ENCODE measurements around the gene ALOXE3. TPM values are rescaled to one million over a fixed set of nuclear protein-coding genes. Genes with fewer than 3 reads are reported as not detected.

The ALOXE3 gene
- total RNA-seq, 4 donors from 2014 or later = not detected

DNA sequence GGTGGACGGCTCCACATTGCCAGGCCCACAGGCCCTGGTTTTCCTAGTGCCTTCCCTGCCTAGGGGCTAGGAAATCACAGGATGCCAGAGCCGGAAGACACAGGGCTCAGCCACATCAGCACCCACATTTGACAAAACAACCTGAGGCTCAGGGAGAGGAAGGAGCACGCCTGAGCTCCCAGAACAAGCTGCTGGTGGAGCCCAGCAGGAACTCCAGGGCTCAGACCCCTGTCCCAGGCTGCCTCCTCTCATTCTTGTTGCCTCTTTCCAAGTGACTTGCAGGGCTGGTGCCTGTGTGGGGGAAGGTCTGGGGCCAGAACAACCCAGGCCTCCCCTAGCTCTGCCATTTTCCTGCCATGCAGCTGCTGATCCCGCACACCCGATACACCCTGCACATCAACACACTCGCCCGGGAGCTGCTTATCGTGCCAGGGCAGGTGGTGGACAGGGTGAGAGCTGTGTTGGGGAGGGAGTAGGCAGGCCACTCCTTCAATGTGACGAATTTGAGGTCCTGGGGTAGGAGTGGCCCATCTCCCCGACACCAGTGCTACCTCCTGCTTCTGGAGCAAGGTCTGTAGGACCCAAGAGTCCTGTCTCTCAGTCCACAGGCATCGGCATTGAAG, 71.9 kb downstream of the ALOXE3 start:
- TF ChIP-seq, protein P1, sequence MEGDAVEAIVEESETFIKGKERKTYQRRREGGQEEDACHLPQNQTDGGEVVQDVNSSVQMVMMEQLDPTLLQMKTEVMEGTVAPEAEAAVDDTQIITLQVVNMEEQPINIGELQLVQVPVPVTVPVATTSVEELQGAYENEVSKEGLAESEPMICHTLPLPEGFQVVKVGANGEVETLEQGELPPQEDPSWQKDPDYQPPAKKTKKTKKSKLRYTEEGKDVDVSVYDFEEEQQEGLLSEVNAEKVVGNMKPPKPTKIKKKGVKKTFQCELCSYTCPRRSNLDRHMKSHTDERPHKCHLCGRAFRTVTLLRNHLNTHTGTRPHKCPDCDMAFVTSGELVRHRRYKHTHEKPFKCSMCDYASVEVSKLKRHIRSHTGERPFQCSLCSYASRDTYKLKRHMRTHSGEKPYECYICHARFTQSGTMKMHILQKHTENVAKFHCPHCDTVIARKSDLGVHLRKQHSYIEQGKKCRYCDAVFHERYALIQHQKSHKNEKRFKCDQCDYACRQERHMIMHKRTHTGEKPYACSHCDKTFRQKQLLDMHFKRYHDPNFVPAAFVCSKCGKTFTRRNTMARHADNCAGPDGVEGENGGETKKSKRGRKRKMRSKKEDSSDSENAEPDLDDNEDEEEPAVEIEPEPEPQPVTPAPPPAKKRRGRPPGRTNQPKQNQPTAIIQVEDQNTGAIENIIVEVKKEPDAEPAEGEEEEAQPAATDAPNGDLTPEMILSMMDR (IDR thresholded peaks at IDR 0.05 in 4 of 5, conservative IDR thresholded peaks at IDR 0.05 in 1 of 5) = no peak
- TF ChIP-seq POLR2A (IDR thresholded peaks at IDR 0.05) = no peak
- Histone ChIP-seq H3K36me3 (no peaks in the 10 kb centered on the region), H3K9me3 (no peaks in the 10 kb centered on the region), H3K27me3 (no peaks in the 10 kb centered on the region), H3K4me1 (peaks cover 0 to 8% of the 10 kb centered on the region in 2 donors), H3K27ac (no peak overlapping the region), H3K4me3 (no peak overlapping the region)
- in situ Hi-C loops (cut with MboI; ENCODE audit: low sequenced_read_pairs in 4 of 4) = no loop called here
- ATAC-seq (no peak), DNase-seq (no peak)
- intact Hi-C loops (cut with DNase I; ENCODE audit: low total_unique reads) = no loop called here

Small RNAs within 50 kb of the gene (microRNA-seq; reads per million reads assigned to microRNA genes)
- gene MIR4314 (ENCODE audit: borderline replicate concordance in 2 of 2) (0 reads per million in 2 donors), gene MIR6883 (ENCODE audit: borderline replicate concordance in 2 of 2) (3.5 to 4.3 reads per million in 2 donors)

Other genes starting within 250 kb of the ALOXE3 start
- gene CHD3, start 229.7 kb downstream of the ALOXE3 start, total RNA-seq = 1 to 10 TPM; 5.4 to 7.7 (median 6.0) TPM
- 1 to 10 TPM in 1 of 4 donors, under 1 TPM in 2, not detected in 1; 0.51 to 1.2 (median 0.62) TPM for gene RNF227, start 202.2 kb downstream of the ALOXE3 start, total RNA-seq
- gene KCNAB3, start 188.7 kb downstream of the ALOXE3 start, total RNA-seq = under 1 TPM in 1 of 4 donors, not detected in 3; 0.42 TPM
- 10 to 100 TPM; 19.4 to 41.7 (median 30.0) TPM for gene TRAPPC1, start 186.6 kb downstream of the ALOXE3 start, total RNA-seq
- gene CNTROB, start 186.3 kb downstream of the ALOXE3 start, total RNA-seq = 10 to 100 TPM in 1 of 4 donors, 1 to 10 TPM in 3; 3.6 to 14.3 (median 7.2) TPM
- not detected for gene GUCY2D, start 115.9 kb downstream of the ALOXE3 start, total RNA-seq
- gene ALOX15B, start 79.5 kb downstream of the ALOXE3 start, total RNA-seq = 1 to 10 TPM in 1 of 4 donors, under 1 TPM in 3; 0.15 to 1.0 (median 0.69) TPM
- not detected for gene ALOX12B, start 30.8 kb downstream of the ALOXE3 start, total RNA-seq
- not detected for gene HES7, start 5.6 kb upstream of the ALOXE3 start, total RNA-seq
- 100 to 1,000 TPM; 105 to 263 (median 164) TPM for gene PER1, start 33.9 kb upstream of the ALOXE3 start, total RNA-seq
- gene VAMP2, start 44.4 kb upstream of the ALOXE3 start, total RNA-seq = 10 to 100 TPM; 10.9 to 37.0 (median 25.7) TPM
- 1 to 10 TPM in 3 of 4 donors, under 1 TPM in 1; 0.75 to 5.7 (median 3.1) TPM for gene TMEM107, start 57.9 kb upstream of the ALOXE3 start, total RNA-seq
- 10 to 100 TPM; 16.2 to 34.5 (median 26.2) TPM for gene BORCS6, start 71.7 kb upstream of the ALOXE3 start, total RNA-seq
- 1 to 10 TPM in 1 of 4 donors, not detected in 3; 2.3 TPM for gene AURKB, start 92.1 kb upstream of the ALOXE3 start, total RNA-seq
- 1 to 10 TPM; 2.4 to 5.5 (median 4.1) TPM for gene CTC1, start 129.5 kb upstream of the ALOXE3 start, total RNA-seq
- gene PFAS, start 130.8 kb upstream of the ALOXE3 start, total RNA-seq = 1 to 10 TPM; 2.6 to 8.4 (median 6.5) TPM
- gene RANGRF, start 170.2 kb upstream of the ALOXE3 start, total RNA-seq = 10 to 100 TPM in 3 of 4 donors, 1 to 10 TPM in 1; 6.9 to 21.2 (median 15.4) TPM
- gene SLC25A35, start 176.9 kb upstream of the ALOXE3 start, total RNA-seq = 10 to 100 TPM in 1 of 4 donors, 1 to 10 TPM in 1, under 1 TPM in 2; 0.71 to 14.0 (median 1.0) TPM
- 1 to 10 TPM; 3.3 to 8.1 (median 5.0) TPM for gene ARHGEF15, start 191.7 kb upstream of the ALOXE3 start, total RNA-seq
- not detected for gene ODF4, start 221.3 kb upstream of the ALOXE3 start, total RNA-seq